Measurements from ENCODE around the gene NVL.
"Not testable (repeated sequence)": the region's sequence is repeated elsewhere in the genome, so short reads cannot be mapped to it uniquely, and the experiment has no call there.

The NVL gene

GRCh38 chr1:224234017-224234416 lies 96.0 kb downstream of the NVL start:
- DNase-seq (ENCODE audit: low read depth), result no peak

GRCh38 chr1:224226849-224227502 lies 103.0 kb downstream of the NVL start:
- no peak for DNase-seq (ENCODE audit: low read depth)

DNA sequence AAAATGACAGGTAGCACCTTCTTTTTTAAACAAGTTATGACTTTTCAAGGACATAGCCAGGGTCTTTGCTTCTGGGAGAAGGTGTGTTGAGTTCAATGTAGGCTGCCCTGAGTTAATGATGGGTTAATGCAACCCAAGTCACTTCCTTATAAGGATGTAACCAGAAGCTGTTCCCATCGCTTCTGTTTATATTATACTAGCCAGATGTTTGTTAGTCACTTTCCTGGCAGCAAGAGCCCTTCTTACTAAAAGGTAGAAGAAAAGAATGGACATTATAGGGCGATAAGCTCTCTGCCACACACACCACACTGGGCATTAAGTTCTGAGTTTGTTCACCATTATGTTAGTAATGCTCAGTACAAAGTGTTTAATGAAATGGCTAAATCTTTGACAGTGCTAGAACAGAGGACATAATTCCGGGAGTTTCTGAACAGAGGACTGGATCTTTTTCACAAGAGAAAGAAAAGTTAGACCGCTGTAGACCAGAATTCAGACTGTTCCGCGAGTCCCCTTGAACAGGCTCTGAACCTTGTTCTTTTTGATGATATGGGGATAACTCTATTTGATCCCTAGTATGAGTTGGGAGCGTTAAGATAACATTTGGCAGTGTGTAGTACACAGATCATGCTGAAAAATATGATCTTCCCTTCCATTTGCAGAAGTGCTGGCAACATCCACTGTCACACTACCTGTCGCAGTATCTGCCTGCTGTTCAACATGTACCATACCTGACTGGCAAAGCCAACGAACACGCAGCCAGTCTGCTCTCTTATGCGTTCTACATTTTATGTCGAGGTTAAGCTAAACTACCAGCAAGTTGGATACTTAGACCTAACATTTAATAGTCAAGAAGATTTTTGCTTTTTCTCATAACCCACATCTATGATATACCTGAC lies 105.9 kb downstream of the NVL start:
- no peak for DNase-seq (ENCODE audit: low read depth)

DNA sequence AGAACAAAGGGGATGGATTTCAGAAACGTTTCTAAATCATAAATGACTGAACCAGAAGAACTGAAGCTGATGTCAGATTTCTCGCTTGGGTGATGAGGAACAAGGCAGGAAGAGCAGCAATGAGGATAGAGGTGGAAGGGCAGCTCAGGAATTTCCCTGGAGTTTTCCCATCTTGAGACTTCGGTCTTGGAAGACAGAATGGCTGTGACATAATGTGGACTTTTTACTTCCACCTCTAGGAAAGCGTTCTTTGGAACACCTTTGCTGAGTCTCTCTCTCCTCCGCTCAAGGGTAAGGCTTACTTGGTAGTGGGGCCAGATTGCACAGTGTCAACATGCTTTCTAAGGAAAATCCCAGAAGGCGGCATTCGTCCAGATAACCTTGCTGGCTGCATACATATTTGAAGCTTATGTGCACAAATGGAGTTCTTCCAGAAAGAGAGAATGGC lies 110.3 kb downstream of the NVL start:
- DNase-seq (ENCODE audit: low read depth), result no peak

DNA sequence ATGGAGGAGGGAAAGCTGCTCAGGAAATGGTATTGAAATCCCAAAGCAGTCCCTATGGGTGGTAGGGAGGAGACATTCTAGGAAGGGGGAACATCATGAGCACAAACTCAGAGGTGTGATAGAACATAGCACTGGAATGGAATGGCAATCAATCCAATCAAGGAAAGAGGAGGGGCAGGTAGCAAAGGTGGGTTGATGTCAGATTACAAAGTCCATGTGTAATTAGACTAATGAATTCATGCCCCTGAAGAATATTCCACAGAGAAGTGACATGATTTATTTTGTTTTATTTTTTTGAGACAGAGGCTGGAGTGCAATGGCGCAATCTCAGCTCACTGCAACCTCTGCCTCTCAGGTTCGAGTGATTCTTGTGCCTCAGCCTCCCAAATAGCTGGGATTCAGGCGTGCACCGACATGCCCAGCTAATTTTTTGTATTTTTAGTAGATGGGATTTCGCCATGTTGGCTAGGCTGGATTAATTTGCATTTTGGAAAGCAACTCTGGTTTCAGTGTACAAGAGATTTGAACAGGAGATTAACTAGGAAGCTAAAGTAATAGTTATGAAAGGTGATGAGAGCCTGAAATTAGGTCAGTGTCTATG lies 110.9 kb downstream of the NVL start:
- DNase-seq (ENCODE audit: low read depth), result no peak

GRCh38 chr1:224217655-224218623 lies 112.0 kb downstream of the NVL start:
- DNase-seq (ENCODE audit: low read depth), result no peak

DNA sequence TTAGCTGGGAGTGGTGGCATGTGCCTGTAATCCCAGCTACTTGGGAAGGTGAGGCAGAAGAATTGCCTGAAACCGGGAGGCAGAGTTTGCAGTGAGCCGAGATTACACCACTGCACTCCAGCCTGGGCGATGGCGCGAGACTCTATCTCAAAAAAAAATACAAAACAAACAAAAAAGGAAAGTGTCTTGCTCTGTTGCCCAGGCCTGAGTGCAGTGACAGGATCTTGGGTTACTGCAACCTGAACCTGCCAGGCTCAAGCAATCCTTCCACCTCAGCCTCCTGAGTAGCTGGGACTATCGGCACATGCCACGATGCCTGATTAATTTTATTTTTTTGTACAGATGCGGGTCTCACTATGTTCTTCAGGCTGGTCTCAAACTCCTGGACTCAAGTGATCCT lies 113.6 kb downstream of the NVL start:
- no peak for DNase-seq (ENCODE audit: low read depth)

GRCh38 chr1:224213438-224214119 lies 116.4 kb downstream of the NVL start:
- DNase-seq (ENCODE audit: low read depth), result no peak

DNA sequence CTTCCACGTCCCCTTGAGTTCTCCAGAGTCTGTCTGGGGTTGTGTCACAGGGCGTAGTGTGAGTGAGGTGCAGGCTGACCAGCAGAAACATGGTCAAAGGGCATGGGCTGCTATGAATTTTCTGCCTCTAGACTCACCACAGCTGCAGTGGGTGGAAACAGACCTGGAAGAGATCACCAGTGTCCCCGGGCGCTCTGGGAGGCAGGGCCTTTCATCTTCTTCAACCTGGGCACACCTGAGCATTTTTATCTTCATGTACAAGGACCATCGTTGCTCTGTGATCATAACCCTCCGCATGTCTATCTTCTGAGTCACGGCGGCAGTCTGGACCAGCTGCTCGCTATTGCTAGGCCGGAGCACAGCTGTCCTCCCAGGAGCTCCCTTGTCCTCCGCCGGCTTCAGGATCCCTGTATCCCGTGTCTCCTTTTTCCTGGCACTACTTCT lies 117.3 kb downstream of the NVL start:
- no peak for DNase-seq (ENCODE audit: low read depth)

DNA sequence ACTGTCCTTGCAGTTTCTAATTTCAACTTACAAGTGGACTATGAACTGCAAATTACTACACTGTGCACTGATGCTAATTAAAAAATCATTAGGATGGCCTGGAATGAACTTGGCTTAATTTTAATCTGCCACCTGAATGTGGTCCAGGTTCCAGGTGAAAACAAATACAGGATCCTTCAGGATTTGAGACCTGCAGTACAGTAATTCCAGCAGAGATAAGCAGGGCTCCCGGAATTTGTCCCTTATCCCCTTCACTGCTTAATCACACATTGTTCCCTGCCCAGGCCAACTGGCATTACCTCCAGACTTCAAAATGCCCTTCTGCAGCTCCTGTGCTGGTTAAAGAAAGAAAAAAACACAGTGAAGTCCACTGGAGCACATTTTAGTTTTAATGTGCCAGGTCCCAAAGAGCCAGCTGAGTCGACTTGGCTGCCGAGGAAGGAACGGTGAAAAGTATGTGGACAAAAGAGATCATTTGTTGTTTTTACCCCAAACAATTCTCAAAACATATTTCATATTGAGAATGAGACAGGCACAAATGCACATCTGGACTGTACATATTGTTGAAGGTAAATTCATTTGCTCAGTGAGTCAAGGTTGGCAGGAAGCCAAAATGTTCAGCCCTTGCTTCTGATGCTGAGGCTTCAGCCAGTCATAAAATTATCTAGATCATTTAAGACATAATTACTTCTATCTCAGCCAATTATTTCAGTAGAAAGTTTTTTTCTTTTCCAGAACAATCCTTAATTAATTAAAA lies 118.6 kb downstream of the NVL start:
- no peak for DNase-seq (ENCODE audit: low read depth)

DNA sequence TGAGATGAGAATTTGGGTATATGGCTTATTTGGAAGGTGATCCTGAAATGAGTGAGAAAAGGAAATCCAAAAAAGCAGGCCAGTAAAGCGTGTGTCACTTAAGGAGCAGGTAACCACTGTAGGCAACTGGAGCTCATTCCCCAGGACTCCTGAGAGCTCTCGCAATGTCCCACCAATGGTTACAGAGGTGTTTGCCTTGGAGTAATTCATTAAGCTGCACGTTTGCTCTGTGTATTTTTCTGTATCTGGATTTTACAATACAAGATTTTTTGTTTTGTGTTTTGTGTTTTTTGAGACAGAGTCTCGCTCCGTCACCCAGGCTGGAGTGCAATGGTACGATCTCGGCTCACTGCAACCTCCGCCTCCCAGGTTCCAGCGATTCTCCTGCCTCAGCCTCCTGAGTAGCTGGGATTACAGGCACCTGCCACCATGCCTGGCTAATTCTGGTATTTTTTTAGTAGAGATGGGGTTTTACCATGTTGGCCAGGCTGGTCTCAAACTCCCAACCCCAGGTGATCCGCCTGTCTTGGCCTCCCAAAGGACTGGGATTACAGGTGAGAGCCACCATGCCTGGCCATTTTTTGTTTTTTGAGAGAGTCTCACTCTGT lies 123.9 kb downstream of the NVL start:
- not testable (repeated sequence) for DNase-seq (ENCODE audit: low read depth)

- DNase-seq (ENCODE audit: low read depth), result no peak
Measured at GRCh38 chr1:224205438-224205840, 124.5 kb downstream of the NVL start.

DNA sequence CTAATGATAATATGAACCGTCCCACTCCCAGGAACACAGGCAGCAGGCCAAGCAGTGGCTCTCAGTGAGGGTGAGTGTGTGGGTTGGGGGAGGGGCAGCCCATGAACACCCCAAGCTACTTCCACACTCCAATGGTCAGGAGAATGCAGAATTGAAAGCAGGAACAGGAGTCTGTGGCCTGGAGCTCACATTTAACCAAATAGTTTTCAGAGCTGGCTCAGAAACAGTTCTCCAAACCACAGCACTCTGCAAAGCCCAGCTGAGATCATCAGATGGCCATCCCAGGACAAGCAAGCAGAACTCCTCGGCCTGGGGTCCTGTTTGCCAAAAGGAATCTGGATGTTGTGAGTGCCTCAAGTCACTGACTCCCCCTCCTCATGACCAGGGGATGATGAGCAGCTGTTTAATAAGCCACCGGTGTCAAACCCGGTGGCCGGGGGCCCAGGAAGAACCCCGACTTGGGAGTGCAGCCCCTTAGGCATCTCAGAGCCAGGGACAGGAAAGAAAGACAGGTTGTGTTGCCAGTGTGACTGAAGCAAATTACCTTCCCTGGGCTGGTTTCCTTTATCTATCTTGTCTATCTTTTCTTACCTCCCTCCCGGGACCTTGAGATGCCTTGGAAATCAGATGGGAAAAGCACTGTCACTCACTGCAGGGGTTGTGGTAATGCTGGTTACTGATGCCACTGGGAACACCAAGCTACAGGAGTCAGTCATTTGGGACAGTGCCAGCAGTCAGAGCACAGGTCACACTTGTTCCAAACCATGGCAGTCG lies 126.5 kb downstream of the NVL start:
- DNase-seq (ENCODE audit: low read depth), result no peak

DNA sequence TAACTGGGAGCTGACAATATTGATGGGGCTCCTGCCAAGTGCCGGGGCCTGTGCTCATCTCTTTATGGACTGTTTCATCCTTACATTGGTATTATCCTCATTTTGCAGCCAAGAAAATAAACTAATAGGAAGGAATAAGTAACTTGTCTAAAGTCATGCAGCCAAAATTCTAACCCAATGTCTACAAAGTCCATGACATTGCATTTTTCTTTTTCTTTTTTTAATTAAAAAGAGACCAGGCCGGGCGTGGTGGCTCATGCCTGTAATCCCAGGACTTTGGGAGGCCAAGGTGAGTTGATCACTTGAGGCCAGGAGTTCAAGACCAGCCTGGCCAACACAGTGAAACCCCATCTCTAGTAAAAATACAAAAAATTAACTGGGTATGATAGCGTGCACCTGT lies 128.1 kb downstream of the NVL start:
- DNase-seq (ENCODE audit: low read depth), result no peak

GRCh38 chr1:224201383-224201782 lies 128.6 kb downstream of the NVL start:
- DNase-seq (ENCODE audit: low read depth), result no peak

GRCh38 chr1:224199679-224200078 lies 130.3 kb downstream of the NVL start:
- DNase-seq (ENCODE audit: low read depth), result no peak

GRCh38 chr1:224198572-224198971 lies 131.4 kb downstream of the NVL start:
- DNase-seq (ENCODE audit: low read depth), result no peak

DNA sequence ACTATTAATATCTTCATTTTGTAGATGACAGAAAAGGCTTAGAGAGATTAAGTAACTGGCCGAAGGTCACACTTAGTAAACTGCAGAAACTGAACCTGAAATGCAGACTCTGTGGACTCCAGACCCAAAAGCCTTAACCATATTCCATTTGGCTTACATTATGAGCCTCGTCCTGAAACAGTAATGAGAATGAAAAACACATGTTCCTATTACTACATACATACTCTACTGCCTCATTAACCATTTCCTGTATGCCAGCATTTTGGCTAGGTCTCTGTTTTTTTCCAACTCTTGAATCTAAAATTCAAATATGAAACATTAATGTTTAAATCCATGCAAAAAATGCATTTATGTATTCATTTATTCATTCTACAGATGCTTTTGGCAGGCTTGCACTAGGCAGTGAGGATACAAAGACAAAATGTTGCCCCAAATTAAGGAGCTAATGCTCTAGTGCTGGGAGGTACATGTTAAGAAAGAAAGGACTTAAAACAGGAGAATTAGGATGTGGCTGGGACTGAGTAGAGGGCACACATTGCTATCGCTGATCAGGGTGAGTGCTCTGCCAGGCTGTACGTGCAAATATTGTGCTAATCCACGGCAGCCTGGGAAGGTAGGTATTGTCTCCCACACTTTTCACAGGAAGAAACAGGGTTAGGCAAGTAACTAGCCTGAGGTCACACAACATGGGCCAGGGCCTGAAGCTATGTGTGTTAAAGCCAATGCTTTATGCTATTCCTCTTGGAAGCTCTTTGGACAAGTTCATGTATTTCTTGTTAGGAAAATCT lies 133.0 kb downstream of the NVL start:
- DNase-seq (ENCODE audit: low read depth), result no peak
